ENCODE data around the gene CAPZB. TPM values are rescaled to one million over a fixed set of nuclear protein-coding genes. Genes with fewer than 3 reads are reported as not detected.

The CAPZB gene
- total RNA-seq, 1 donor from 2014 or later = 217 TPM

- Histone ChIP-seq H3K4me3 (no peak overlapping the region), H3K27me3 (ENCODE audit: low read depth) (no peaks in the 10 kb centered on the region), H3K4me1 (peaks cover 84% of the 10 kb centered on the region), H3K36me3 (peaks cover 13% of the 10 kb centered on the region), H3K9me3 (replicated peaks) (no peaks in the 10 kb centered on the region), H3K27ac (replicated peaks) (no peak overlapping the region)
- intact Hi-C loops (cut with micrococcal nuclease) = no loop called here
- DNase-seq = no peak
- no peak for TF ChIP-seq CTCF (IDR thresholded peaks at IDR 0.05; ENCODE audit: borderline replicate concordance)
These were observed 113.9 kb downstream of the CAPZB start for GRCh38 chr1:19371226-19372135.

GRCh38 chr1:19370453-19371170, 114.7 kb downstream of the CAPZB start:
- DNase-seq = no peak
- Histone ChIP-seq H3K36me3 (peaks cover 8% of the 10 kb centered on the region), H3K9me3 (replicated peaks) (no peaks in the 10 kb centered on the region), H3K4me1 (peaks cover 83% of the 10 kb centered on the region), H3K4me3 (no peak overlapping the region), H3K27me3 (ENCODE audit: low read depth) (no peaks in the 10 kb centered on the region), H3K27ac (replicated peaks) (peak overlapping the region; percentile 51)
- no peak for TF ChIP-seq CTCF (IDR thresholded peaks at IDR 0.05; ENCODE audit: borderline replicate concordance)
- intact Hi-C loops (cut with micrococcal nuclease) = no loop called here

- peaks cover 76% of the 10 kb centered on the region for H3K4me1 ChIP-seq
- no peak for DNase-seq
- peak overlapping the region; percentile 51 for H3K27ac ChIP-seq (replicated peaks)
- TF ChIP-seq CTCF (IDR thresholded peaks at IDR 0.05; ENCODE audit: borderline replicate concordance) = no peak
- H3K9me3 ChIP-seq (replicated peaks) = no peaks in the 10 kb centered on the region
- no peaks in the 10 kb centered on the region for H3K27me3 ChIP-seq (ENCODE audit: low read depth)
- peaks cover 11% of the 10 kb centered on the region for H3K36me3 ChIP-seq
- H3K4me3 ChIP-seq = no peak overlapping the region
- intact Hi-C loops (cut with micrococcal nuclease) = no loop called here
These were observed 115.8 kb downstream of the CAPZB start for GRCh38 chr1:19369396-19370090.

GRCh38 chr1:19368964-19369363, 116.4 kb downstream of the CAPZB start:
- no peak for TF ChIP-seq CTCF (IDR thresholded peaks at IDR 0.05; ENCODE audit: borderline replicate concordance)
- intact Hi-C loops (cut with micrococcal nuclease) = no loop called here
- H3K4me1 ChIP-seq = peaks cover 76% of the 10 kb centered on the region
- peak overlapping the region; percentile 51 for H3K27ac ChIP-seq (replicated peaks)
- no peaks in the 10 kb centered on the region for H3K27me3 ChIP-seq (ENCODE audit: low read depth)
- H3K4me3 ChIP-seq = no peak overlapping the region
- no peaks in the 10 kb centered on the region for H3K9me3 ChIP-seq (replicated peaks)
- DNase-seq = no peak
- H3K36me3 ChIP-seq = peaks cover 6% of the 10 kb centered on the region

GRCh38 chr1:19368050-19368449, 117.3 kb downstream of the CAPZB start:
- no peak for DNase-seq
- TF ChIP-seq CTCF (IDR thresholded peaks at IDR 0.05; ENCODE audit: borderline replicate concordance) = no peak
- H3K9me3 ChIP-seq (replicated peaks) = no peaks in the 10 kb centered on the region
- no peaks in the 10 kb centered on the region for H3K27me3 ChIP-seq (ENCODE audit: low read depth)
- H3K36me3 ChIP-seq = peaks cover 3% of the 10 kb centered on the region
- H3K27ac ChIP-seq (replicated peaks) = no peak overlapping the region
- intact Hi-C loops (cut with micrococcal nuclease) = no loop called here
- H3K4me3 ChIP-seq = no peak overlapping the region
- peaks cover 72% of the 10 kb centered on the region for H3K4me1 ChIP-seq
